ENCODE results near the gene PRDX6. TPM values are rescaled to one million over a fixed set of nuclear protein-coding genes. Genes with fewer than 3 reads are reported as not detected.

The PRDX6 gene
- total and polyA plus RNA-seq, 10 of the 15 experiments (the other 5 are each of a cell fraction or from before 2014, with no cell fraction given) = 70.7 to 230 (median 138) TPM

DNA sequence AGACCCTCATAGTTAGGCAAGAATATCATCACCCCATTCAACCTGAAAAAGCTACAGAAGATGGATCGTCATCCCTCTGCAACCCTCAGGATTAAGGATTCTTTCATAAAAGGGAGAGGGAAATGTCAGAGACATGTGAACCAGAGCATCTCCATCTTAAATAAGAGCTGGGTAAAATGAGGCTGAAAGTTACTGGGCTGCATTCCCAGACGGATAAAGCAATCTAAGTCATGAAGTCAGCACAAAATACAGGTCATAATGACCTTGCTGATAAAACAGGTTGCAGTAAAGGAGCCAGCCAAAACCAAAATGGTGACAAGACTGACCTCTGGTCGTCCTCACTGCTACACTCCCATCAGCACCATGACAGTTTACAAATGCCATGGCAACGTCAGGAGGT, 22.6 kb downstream of the PRDX6 start:
- Histone ChIP-seq H3K4me1 (ENCODE audit: control insufficient read depth, insufficient read depth, low read length) (no peaks in the 10 kb centered on the region), H3K9me3 (replicated peaks; ENCODE audit: control insufficient read depth, insufficient read depth, low read length) (no peaks in the 10 kb centered on the region; the same call in 2 of the 3 replicates), H3K27me3 (replicated peaks in 1 of 2; ENCODE audit: control insufficient read depth in 2 of 2, insufficient read depth in 2 of 2, low read length in 1 of 2) (no peaks in the 10 kb centered on the region), H3K79me2 (ENCODE audit: control insufficient read depth, insufficient read depth, low read length) (no peaks in the 10 kb centered on the region), H3K27ac (ENCODE audit: control insufficient read depth, insufficient read depth) (no peak overlapping the region), H3K9ac (ENCODE audit: control insufficient read depth, insufficient read depth, low read length) (no peak overlapping the region), H3K4me3 (no peak overlapping the region), H3K36me3 (ENCODE audit: control insufficient read depth in 2 of 2, insufficient read depth in 2 of 2, low read length in 1 of 2) (no peaks in the 10 kb centered on the region), H4K20me1 (ENCODE audit: control insufficient read depth, insufficient read depth) (no peaks in the 10 kb centered on the region), H3K4me2 (ENCODE audit: control insufficient read depth, insufficient read depth) (no peak overlapping the region), H2AFZ (ENCODE audit: control insufficient read depth, low read depth, low read length) (no peak overlapping the region)
- no peak for DNase-seq (ENCODE audit: low read depth, low spot score)
- 30% methylated on average over 4 of the region's 4 CpGs for WGBS (ENCODE audit: insufficient coverage, insufficient replicate concordance, low lambda C conversion rate, missing lambda C conversion rate)
- SMC1A ChIA-PET (ENCODE audit: uncharacterized antibody, unreplicated experiment) = no interaction called here
- RAD21 ChIA-PET (ENCODE audit: unreplicated experiment) = interaction anchor here (0.7 kb wide), 1 partner anchor 69 kb away, joined by 3 read pairs; no protein-coding TSS in a partner anchor
- CTCF ChIA-PET = no interaction called here
- no peak for ATAC-seq
- POLR2A ChIA-PET = no interaction called here
- no peak for FAIRE-seq
- in situ Hi-C loops (cut with MboI) = no loop called here
- intact Hi-C loops (cut with micrococcal nuclease; ENCODE audit: unreplicated experiment) = no loop called here
- no TSS peak for BruUV-seq (replicated peaks)
- TF ChIP-seq, protein P1, sequence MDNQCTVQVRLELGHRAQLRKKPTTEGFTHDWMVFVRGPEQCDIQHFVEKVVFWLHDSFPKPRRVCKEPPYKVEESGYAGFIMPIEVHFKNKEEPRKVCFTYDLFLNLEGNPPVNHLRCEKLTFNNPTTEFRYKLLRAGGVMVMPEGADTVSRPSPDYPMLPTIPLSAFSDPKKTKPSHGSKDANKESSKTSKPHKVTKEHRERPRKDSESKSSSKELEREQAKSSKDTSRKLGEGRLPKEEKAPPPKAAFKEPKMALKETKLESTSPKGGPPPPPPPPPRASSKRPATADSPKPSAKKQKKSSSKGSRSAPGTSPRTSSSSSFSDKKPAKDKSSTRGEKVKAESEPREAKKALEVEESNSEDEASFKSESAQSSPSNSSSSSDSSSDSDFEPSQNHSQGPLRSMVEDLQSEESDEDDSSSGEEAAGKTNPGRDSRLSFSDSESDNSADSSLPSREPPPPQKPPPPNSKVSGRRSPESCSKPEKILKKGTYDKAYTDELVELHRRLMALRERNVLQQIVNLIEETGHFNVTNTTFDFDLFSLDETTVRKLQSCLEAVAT (IDR thresholded peaks at IDR 0.05) = no peak
- TF ChIP-seq, protein P2, sequence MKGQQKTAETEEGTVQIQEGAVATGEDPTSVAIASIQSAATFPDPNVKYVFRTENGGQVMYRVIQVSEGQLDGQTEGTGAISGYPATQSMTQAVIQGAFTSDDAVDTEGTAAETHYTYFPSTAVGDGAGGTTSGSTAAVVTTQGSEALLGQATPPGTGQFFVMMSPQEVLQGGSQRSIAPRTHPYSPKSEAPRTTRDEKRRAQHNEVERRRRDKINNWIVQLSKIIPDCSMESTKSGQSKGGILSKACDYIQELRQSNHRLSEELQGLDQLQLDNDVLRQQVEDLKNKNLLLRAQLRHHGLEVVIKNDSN (IDR thresholded peaks at IDR 0.05; ENCODE audit: borderline replicate concordance, extremely low read length, insufficient read depth, low read depth, low read length) = no peak
- TF ChIP-seq, protein P3, sequence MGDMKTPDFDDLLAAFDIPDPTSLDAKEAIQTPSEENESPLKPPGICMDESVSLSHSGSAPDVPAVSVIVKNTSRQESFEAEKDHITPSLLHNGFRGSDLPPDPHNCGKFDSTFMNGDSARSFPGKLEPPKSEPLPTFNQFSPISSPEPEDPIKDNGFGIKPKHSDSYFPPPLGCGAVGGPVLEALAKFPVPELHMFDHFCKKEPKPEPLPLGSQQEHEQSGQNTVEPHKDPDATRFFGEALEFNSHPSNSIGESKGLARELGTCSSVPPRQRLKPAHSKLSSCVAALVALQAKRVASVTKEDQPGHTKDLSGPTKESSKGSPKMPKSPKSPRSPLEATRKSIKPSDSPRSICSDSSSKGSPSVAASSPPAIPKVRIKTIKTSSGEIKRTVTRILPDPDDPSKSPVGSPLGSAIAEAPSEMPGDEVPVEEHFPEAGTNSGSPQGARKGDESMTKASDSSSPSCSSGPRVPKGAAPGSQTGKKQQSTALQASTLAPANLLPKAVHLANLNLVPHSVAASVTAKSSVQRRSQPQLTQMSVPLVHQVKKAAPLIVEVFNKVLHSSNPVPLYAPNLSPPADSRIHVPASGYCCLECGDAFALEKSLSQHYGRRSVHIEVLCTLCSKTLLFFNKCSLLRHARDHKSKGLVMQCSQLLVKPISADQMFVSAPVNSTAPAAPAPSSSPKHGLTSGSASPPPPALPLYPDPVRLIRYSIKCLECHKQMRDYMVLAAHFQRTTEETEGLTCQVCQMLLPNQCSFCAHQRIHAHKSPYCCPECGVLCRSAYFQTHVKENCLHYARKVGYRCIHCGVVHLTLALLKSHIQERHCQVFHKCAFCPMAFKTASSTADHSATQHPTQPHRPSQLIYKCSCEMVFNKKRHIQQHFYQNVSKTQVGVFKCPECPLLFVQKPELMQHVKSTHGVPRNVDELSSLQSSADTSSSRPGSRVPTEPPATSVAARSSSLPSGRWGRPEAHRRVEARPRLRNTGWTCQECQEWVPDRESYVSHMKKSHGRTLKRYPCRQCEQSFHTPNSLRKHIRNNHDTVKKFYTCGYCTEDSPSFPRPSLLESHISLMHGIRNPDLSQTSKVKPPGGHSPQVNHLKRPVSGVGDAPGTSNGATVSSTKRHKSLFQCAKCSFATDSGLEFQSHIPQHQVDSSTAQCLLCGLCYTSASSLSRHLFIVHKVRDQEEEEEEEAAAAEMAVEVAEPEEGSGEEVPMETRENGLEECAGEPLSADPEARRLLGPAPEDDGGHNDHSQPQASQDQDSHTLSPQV (IDR thresholded peaks at IDR 0.05) = no peak
- TF ChIP-seq, protein P4, sequence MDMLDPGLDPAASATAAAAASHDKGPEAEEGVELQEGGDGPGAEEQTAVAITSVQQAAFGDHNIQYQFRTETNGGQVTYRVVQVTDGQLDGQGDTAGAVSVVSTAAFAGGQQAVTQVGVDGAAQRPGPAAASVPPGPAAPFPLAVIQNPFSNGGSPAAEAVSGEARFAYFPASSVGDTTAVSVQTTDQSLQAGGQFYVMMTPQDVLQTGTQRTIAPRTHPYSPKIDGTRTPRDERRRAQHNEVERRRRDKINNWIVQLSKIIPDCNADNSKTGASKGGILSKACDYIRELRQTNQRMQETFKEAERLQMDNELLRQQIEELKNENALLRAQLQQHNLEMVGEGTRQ (IDR thresholded peaks at IDR 0.05; ENCODE audit: borderline replicate concordance, low read depth, low read length) = no peak
- TF ChIP-seq NR2C1 (IDR thresholded peaks at IDR 0.05) (no peak), SPI1 (IDR thresholded peaks at IDR 0.05; ENCODE audit: borderline replicate concordance, insufficient read depth, low read depth, low read length) (no peak), BHLHE40 (IDR thresholded peaks at IDR 0.05; ENCODE audit: borderline replicate concordance in 1 of 2, low read depth in 2 of 2, low read length in 1 of 2) (no peak), SMAD5 (IDR thresholded peaks at IDR 0.05; ENCODE audit: low read depth) (no peak), STAT1 (conservative IDR thresholded peaks at IDR 0.05) (no peak), CBFB (IDR thresholded peaks at IDR 0.05; ENCODE audit: low read depth) (no peak), PML (IDR thresholded peaks at IDR 0.05; ENCODE audit: low read length) (no peak), MTA3 (IDR thresholded peaks at IDR 0.05; ENCODE audit: borderline replicate concordance, low read length) (no peak), SP1 (IDR thresholded peaks at IDR 0.05; ENCODE audit: low read depth, low read length) (no peak), MEF2A (IDR thresholded peaks at IDR 0.05; ENCODE audit: insufficient read depth, low read depth, low read length) (no peak)
- TF ChIP-seq, protein P5, sequence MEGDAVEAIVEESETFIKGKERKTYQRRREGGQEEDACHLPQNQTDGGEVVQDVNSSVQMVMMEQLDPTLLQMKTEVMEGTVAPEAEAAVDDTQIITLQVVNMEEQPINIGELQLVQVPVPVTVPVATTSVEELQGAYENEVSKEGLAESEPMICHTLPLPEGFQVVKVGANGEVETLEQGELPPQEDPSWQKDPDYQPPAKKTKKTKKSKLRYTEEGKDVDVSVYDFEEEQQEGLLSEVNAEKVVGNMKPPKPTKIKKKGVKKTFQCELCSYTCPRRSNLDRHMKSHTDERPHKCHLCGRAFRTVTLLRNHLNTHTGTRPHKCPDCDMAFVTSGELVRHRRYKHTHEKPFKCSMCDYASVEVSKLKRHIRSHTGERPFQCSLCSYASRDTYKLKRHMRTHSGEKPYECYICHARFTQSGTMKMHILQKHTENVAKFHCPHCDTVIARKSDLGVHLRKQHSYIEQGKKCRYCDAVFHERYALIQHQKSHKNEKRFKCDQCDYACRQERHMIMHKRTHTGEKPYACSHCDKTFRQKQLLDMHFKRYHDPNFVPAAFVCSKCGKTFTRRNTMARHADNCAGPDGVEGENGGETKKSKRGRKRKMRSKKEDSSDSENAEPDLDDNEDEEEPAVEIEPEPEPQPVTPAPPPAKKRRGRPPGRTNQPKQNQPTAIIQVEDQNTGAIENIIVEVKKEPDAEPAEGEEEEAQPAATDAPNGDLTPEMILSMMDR (IDR thresholded peaks at IDR 0.05 in 2 of 3, conservative IDR thresholded peaks at IDR 0.05 in 1 of 3; ENCODE audit: control insufficient read depth in 2 of 3, extremely low read depth in 1 of 3, insufficient read depth in 1 of 3, low read depth in 3 of 3, low read length in 3 of 3) = no peak
